DOHH2 (cell line): ENCODE data around the gene MFN2.

Experiments used
- CTCF ChIP-seq: fragments of 200-600 bp; sonication (generic); IDR thresholded peaks from one replicate; pipeline ENCODE4 v1.5.1; 2014; ENCODE audit warnings: antibody characterized with exemption, mild to moderate bottlenecking, low read depth, low read length; ENCODE audit not compliant: poor library complexity, severe bottlenecking
- EZH2phosphoT487 ChIP-seq: fragments of 200-600 bp; sonication (generic); IDR thresholded peaks from 2 replicates; pipeline ENCODE4 v1.6.1; 2017; ENCODE audit warnings: borderline replicate concordance, mild to moderate bottlenecking, antibody characterized with exemption, low read length, moderate library complexity, mixed read lengths

- no peak for TF ChIP-seq CTCF
- TF ChIP-seq EZH2phosphoT487: no peak
Measured at GRCh38 chr1:12007204-12007603, 27.0 kb downstream of the MFN2 start.
